Fibroblast of the conjunctiva (primary cell): ENCODE results near the gene RIMS4.

Experiments
- DNase-seq: peaks from one replicate; pipeline ENCODE4 v3.0.0-alpha.2; 2010; ENCODE audit warnings: low read depth

RIMS4 gene

GRCh38 chr20:44810391-44811149 lies at the start of gene RIMS4:
Gene RIMS4, minus strand, starts transcription at chr20:44810546. Its CDS starts 275 bp downstream, at chr20:44810271.
- no peak for DNase-seq

DNA sequence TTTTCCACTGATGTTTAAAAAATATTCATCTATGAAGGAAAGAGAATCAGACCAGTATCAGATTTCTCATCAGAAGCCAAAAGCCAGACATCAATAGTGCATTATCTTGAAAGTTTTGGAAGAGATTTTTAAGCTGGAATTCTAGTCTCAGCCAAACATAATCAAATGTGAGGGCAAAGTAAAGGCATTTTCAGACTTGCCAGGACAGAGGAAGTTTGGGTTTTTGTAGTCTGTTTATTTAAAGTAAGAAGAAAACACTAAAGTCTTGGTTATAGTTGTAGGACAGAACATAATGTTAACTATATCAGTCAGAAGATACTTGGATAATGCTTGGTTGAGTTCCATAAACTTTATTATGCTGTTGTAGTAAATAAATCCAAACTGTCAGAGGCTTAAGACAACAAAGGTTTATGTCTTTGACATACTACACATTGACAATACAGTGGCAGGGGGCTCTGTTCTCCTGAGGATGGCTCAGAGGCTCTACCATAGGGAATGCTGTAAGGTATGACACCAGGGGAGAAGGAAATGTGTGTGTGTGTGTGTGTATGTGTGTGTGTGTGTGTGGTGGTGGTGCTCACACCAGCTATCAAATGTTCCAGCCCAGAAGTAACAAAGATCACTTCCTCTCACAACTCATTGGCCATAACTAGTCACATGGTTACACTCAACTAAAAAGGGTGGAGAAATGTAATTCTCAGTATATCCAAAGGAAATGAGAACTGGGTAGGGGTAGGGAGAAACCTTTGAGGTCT lies 48.4 kb upstream of the RIMS4 start:
- no peak for DNase-seq

DNA sequence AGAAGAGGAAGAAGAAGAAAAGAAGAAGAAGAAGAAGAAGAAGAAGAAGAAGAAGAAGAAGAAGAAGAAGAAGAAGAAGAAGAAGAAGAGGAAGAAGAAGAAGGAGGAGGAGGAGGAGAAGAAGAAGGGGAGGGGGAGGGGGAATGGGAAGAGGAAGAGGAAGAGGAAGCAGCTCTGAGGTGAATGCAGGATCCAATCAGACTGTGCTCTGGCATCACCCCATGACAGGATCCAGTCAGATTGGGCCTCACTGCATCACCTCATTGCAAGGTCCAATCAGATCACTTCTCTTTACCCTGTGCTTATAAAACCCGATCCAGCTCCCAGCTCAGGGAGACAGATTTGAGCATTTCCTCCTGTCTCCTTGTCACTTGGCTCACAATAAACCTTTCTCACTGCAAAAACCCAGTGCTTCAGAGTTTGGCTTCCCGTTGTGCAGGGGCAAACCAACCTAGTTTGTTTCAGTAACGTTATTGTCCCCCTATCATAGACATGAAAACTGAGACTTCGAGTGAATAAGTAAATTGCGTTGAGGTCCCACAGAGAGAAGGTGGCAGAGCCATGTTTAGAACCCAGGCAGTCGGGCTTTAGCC lies 46.6 kb upstream of the RIMS4 start:
- DNase-seq, result no peak

DNA sequence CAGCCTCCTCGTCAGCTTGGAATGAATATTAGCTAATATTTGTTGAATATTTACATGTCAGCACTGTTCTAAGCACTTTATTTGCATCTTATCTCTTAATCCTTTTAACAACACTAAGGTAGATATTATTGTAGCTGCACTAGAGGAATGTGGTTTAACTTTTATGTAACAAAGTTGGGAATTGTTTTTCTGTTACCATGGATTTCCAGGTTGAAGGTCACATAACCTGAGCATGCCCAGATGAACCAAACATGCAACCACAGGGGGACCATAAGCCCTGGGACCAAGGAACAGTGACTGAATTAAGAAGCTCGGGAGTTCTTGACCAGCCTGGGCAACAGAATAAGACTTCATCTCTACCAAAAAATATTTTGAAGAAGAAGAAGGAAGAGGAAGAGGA lies 46.1 kb upstream of the RIMS4 start:
- no peak for DNase-seq

DNA sequence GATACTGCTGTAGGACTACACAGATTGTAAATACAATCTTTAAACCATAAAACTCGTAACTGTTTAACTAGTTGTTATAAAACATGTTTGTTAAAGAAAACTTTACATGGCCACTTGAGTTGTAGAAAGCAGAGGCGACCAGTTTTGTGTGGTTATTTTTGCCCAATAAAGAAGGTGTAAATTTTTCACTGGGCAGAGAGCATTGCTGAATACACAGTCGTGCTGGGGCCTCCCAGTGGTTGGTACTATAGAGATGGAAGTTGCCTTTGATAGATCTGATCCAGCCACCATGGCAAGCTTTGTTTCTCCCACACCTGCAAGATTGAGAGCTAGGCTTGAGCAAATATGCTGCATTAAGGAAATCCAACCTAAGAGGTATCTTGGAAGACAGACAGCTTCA lies 41.2 kb upstream of the RIMS4 start:
- DNase-seq, result no peak

- no peak for DNase-seq
Measured at GRCh38 chr20:44850837-44851236, 40.5 kb upstream of the RIMS4 start.

DNA sequence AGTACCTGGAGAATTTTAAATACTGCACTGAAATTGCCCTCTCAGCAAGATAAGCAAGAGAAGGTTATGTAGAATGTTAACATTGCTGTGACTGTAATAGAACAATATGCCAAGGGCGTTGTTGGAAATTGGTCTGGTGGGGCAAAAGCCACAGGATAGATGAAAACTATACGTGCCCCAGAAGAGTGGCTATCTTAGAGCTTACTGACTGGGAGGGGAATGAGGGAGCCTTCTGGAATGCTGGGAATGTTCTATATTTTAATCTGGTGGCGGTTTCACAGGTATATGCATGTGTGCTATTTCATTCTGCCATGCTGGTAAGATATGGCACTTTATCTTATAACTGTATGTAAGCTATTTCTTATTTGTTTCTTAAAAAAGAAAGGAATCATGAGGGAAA lies 39.9 kb upstream of the RIMS4 start:
- no peak for DNase-seq

DNA sequence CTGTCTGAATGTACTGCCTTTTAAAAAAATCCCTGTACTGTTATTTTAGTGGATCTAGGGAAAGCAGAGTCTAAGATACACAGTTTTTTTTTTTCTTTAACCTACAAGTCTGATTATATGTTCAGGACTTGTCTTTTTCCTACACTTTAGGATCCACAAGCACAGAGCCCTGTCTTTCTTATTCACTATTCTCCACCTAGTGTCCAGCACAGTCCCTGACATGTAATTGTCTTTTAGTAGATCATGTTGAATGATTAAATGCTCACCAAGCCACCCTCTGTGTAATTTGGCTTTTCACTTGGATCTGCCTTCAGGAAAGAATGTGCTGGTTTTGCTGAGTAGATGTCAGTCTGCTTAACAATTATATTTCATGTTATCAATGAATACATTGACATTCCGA lies 39.4 kb upstream of the RIMS4 start:
- DNase-seq, result no peak

GRCh38 chr20:44848254-44849015 lies 38.1 kb upstream of the RIMS4 start:
- no peak for DNase-seq

DNA sequence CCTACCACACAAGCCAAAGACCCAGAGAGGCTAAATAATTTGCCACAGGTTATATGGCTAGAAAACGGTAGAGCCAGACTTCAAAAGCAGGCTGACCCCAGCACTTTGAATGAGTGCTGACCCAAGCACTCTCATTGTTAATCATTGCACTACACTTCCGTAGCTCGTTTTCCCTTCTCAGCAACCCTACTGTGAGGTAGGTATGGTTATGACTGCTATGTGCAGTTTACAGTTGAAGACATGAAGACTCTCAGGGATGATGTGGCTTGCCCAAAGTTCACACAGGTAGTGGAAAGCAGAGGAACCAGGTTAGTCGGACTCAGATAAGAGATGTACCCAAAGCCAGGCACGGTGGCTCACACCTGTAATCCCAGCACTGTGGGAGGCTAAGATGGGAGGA lies 33.5 kb upstream of the RIMS4 start:
- no peak for DNase-seq

DNA sequence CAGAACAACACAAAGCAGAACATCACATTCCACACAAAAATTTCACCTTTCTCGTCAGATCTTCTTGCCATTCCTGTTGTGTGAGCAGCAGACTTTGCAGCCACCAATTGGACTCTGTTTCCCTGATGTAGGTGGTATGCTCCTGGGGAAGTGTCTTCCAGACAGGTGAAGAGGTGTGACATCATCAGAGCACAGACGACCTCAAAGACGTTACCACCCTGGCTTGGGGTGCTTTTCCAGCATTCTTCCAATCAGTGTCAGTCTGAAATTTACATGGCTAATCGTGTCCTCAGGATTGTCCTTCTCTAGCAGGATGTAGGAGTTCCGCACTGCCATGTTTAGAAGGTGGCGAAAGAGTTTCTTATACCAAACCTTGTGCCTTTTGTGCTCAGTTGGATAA lies 31.6 kb upstream of the RIMS4 start:
- no peak for DNase-seq

DNA sequence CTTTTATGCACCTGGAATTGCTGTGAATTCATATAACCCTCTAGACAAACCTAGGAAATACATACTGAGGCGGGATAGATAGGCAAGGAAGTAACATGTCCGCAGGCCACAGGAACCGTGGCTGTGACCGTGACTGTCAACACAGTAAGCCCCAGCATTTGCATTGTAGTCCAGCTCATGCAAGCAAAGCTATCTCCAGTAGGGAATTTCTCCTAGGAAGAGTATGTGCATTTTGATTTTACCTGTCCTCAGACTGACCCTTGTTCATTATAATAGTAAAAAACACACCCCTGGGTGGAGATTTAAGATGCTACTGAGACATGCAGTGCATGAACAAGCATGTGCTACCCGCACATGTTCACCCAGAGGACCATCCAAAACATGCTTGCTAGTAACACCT lies 30.5 kb upstream of the RIMS4 start:
- no peak for DNase-seq

DNA sequence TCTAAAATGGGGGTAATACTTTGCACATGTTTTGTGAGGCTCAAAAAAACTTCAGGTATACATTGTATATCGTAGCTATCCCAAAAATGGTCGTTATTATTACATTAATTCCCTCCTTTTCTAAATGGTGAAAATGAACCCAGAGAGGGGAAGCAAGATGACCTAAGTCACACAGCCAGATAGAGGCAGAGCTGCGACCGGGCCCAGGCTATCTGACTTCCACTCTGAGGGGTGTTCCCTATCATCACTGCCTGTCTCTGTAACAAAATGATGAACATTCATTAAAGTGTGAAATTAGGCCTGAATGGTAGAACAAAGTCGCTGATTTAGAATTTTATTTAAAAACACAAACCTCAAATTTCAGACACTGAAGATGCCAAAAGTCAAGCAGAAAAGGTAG lies 29.1 kb upstream of the RIMS4 start:
- no peak for DNase-seq

- DNase-seq, result no peak
Measured at GRCh38 chr20:44838521-44838920, 28.2 kb upstream of the RIMS4 start.

DNA sequence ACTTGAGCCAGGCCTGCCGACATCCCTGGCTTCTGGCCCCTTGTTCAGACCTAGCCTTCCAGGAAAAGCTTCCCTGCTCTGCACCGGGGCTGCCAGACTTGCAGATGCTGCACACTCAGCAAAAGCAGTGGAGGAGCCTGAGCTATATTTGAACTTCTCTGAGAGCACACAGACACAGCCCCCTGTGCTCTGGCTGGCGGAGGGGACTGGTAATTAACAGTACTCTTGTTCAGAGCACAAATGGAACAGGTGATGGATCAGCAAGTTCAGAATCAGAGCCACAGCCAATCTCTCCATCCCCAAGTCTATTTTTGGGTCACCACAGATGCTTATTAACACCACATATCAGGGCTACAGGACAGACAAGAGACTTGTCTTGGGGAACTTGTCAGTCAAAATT lies 27.6 kb upstream of the RIMS4 start:
- no peak for DNase-seq

DNA sequence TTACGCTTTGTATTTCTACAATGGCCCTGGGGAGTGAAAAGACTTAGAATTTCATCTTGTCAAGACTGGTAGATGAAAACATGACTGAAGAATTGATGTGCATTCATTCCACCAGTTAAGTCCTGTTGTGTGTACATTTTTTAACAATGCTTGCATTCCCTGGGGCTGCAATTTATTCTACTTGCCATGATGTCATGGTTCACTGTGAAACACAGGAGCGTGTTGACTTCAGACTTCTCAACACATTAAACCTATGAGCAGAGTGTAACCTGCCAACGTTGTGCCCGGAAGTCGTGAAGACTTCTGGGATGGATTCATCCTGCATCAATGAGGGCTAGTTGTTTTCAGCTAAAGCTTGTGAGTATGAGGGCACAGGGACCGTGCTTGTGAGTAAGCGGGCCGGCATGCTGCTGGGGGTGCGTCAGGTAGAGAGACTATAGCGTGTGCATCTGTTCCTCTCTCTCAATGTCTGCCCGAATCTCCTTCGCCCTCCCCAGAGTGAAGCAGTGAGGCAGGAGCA lies 26.3 kb upstream of the RIMS4 start:
- no peak for DNase-seq

DNA sequence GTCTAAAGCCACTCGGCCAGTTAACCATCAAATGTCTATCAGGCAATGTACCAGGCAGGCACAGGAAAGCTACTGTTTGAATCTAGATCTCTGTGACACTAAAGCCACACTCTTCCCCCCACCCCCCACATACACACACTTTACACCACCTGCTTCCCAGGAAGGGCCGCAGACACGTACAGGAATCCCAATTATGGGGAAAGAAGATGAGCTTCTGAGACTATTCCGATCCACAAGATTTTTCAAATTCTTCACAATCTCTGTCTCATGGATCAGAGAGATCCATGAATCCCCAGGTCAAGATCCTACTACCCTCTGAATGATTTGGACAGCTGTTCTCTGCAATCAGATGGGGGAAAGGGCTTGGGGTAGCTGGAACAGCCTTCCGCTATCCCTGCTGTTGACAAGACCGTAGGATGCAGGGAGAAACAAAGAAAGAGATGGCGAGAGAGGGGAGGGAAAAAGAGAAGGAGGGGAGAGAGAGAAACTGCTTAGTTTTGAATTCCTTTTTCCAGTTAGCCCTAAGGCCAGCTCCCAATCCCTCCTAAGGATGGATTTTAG lies 25.4 kb upstream of the RIMS4 start:
- no peak for DNase-seq

DNA sequence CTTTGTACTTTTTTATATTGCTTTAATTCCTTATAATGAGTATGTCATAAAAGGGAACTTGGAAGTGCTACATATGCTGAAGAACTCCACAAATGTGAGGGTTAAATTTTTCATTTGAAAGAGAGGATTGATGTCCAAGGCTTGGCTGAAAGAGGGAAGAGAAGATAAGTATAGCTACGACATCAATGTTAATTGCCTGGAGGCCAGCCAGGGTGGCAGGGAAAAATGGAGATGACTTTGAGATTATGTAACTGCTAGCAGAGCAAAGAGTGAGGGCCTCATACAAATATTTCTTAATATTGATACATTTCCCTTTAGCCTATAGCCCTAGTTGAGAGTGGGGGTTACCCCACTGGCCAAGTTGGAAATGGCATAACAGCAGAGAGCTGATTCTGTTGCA lies 24.8 kb upstream of the RIMS4 start:
- DNase-seq, result no peak

- DNase-seq, result no peak
Measured at GRCh38 chr20:44834693-44835092, 24.3 kb upstream of the RIMS4 start.

DNA sequence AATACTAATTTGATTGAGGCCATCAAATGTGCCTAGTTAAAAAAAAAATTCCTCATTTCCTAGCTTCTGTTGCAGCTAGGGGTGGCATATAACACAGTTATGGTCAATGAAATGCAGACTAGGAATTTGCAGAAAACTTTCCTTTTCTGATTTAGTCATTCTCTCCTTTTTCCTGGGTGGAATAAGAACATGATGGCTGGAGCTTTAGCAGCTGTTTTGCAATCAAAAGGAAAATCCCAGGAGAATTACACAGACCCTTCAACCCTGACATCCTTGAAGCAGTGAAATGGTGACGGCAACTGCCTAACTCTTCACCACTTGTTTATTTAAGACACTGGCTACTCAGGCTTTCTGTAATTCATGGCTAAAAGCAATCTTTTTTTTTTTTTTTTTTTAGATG lies 23.1 kb upstream of the RIMS4 start:
- no peak for DNase-seq

DNA sequence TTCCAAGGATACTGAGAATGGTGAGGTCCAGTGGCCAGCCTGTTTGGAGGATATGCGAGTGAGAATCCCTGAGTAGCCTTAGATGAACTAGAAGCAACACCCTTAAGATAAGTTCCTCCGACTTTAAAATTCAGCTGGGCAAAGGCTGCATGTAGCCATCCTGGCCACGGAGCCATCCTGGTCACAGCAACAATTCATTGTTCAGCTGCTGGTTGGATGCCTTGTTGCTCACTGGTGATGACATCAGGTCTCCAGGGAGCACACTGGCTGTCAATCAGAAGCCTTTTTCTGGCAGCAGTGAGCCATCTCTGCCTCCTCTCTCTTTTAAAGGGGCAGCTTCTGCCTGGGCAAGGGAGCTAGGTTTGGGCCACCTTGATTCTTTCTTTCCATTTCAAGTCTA lies 22.4 kb upstream of the RIMS4 start:
- DNase-seq, result peak; percentile 24

DNA sequence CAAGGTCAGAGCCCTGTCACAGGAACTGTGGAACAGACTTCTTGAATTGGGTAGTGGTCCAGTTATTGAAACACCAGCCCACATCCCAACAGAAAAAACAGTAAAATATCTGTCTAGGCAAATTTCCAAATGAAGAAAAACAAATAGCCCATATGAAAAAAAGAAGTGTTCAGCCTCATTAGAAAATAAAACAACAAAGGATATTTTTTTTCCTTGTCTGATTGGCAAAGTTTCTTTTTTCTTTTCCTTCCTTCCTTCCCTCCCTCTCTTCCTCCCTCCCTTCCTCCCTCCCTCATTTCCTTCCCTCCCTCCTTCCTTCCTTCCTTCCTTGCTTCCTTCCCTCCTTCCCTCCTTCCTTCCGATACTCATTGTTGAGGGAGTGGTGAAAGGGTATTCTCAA lies 20.6 kb upstream of the RIMS4 start:
- DNase-seq, result no peak
